Iris pigment epithelial cell (primary cell): ENCODE measurements around the gene IFT57.

Experiments used
- DNase-seq: peaks from one replicate; pipeline ENCODE4 v3.0.0-alpha.2; 2011; ENCODE audit warnings: low read depth

Gene IFT57

DNA sequence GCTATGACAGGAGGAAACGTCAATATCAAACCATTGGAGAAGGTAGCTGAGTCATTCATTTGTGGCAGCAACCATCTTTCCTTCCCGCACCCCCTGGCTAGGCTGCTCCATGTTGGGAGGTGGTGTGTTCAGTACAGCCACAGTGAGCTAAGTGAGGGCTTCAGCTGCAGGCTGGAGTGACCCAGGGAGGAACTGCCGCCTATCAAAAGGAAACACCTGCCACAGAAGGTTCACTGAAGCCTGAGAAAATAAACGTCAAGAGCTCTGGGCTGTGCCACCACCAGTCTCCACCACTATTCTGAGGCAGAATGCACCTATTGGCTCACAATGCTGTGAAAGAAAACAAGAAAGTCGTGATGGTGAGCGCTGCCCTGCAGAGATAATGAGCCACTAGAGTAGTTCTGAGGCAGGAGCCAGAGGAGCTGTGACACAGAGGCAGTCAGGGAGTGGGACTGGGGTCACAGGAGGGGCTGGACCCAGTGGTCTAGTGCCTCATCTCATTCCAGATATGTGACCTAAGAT is 96.6 kb downstream of the IFT57 start:
- no peak for DNase-seq

- DNase-seq = no peak
Measured at GRCh38 chr3:108125153-108125543, 97.1 kb downstream of the IFT57 start.

- no peak for DNase-seq
Measured at GRCh38 chr3:108124337-108125152, 97.7 kb downstream of the IFT57 start.

- no peak for DNase-seq
Measured at GRCh38 chr3:108123326-108123725, 98.9 kb downstream of the IFT57 start.

- no peak for DNase-seq
Measured at GRCh38 chr3:108122276-108122675, 99.9 kb downstream of the IFT57 start.

- DNase-seq = no peak
Measured at GRCh38 chr3:108119398-108120104, 102.7 kb downstream of the IFT57 start.

DNA sequence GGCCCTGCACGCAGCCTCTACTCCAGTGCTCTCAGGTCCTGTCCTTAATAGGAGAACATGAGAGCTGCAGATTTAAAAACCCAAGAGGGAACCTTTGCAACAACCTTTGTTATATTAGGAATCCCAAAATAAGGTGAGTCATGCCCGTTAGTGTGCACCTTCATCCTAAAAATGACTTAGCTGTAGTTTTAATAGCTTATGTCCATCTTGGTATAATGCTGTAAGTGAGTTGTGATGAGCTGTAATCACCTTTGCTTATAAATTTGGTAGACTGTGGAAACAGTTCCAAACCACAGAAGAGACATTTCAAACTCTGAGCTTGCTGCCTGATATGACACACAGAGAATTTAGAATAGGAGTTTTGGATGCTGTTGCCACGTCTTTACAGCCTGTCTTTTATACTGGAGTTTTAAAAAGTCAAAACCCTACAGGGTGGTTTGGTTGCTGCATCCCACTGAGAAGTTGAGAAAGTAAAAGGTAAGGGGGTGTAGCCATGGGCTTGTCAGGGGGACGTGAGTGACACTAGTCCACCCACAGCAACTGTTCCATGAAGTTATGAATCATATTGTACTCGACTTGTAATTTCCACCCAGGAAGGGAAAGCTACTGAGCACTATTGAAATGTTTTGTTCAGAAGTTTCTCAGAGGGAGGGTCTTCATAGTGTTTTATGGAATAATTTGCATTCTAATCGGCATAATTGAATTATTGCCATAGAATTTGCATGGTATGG is 104.0 kb downstream of the IFT57 start:
- DNase-seq = no peak

DNA sequence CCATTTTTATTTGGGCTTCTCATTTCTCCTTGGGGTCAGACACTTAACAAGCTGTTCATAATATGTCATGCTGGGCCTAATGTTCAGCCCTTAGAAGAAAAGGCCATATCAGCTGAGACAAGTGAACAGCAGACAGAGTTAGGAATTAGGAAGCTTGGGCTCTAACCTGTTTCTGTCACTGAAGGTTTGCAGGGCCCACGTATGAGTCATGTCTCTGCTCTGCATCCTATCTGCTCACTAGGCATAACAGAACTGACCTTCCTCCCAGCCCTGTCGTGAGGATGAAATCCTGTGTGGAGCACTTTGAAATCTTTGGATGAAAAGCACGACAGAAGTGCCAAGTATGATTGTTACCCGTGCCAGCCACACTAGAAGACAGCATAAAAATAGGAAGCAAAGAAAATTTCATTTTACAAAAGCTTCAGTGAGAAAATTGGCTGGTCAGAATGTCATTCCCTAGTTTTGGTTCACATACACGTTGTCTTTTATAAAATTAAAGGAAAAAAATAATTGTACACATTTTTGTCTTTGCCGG is 104.9 kb downstream of the IFT57 start:
- DNase-seq = peak; percentile 38

GRCh38 chr3:108114423-108115065 is 107.7 kb downstream of the IFT57 start:
- DNase-seq = no peak

- no peak for DNase-seq
Measured at GRCh38 chr3:108113975-108114374, 108.2 kb downstream of the IFT57 start.

GRCh38 chr3:108110934-108111333 is 111.3 kb downstream of the IFT57 start:
- no peak for DNase-seq
